Superior temporal gyrus (tissue), 1 donor: ENCODE data around the gene KRTAP10-3.

Experiments
- DNase-seq: peaks from one replicate; pipeline ENCODE4 v3.0.0-alpha.2; 2016; ENCODE audit errors: extremely low spot score

KRTAP10-3 gene

GRCh38 chr21:44549525-44550211 is 8.9 kb downstream of the KRTAP10-3 start:
- no peak for DNase-seq

DNA sequence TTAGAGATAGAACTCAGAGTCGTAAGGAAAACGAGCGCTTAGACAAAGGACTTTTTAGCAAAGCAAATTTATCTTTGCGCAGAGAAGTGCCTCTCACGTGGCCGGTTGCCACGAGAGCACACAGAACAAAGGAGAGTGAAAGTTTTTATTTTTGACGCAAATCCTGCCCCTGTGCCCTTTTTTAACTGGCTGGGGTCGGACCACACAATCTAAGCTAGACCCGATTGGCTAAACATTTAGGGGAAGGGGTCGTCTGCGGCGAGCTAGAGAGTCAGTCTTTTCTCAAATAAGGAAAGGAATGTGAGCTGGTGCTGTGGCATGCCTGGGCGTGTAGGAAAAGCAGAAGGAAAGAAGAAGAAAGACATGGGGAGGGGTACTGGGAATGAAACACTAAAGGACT is 9.7 kb downstream of the KRTAP10-3 start:
- DNase-seq: no peak

- no peak for DNase-seq
Measured at GRCh38 chr21:44548381-44548780, 10.2 kb downstream of the KRTAP10-3 start.

GRCh38 chr21:44547656-44548331 is 10.8 kb downstream of the KRTAP10-3 start:
- DNase-seq: no peak

DNA sequence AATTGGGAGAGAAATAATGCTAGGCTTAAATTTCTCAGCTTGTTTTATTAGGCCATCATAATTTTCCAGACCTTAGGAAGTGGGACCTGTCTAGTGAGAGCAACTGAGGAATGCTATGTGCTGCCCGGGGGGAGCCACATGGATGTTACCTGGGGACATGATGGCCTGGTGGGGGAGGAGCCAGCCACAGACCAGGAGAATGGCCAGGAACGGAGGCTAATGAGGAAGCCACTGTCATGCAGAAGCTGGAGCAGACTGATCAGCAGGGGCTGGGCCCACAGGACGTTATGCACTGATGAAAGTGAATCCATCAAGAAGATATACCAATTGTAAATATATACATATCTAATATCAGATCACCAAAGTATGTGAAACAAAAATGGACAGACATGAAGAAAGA is 14.0 kb downstream of the KRTAP10-3 start:
- DNase-seq: no peak

- DNase-seq: no peak
Measured at GRCh38 chr21:44542716-44543115, 15.9 kb downstream of the KRTAP10-3 start.

DNA sequence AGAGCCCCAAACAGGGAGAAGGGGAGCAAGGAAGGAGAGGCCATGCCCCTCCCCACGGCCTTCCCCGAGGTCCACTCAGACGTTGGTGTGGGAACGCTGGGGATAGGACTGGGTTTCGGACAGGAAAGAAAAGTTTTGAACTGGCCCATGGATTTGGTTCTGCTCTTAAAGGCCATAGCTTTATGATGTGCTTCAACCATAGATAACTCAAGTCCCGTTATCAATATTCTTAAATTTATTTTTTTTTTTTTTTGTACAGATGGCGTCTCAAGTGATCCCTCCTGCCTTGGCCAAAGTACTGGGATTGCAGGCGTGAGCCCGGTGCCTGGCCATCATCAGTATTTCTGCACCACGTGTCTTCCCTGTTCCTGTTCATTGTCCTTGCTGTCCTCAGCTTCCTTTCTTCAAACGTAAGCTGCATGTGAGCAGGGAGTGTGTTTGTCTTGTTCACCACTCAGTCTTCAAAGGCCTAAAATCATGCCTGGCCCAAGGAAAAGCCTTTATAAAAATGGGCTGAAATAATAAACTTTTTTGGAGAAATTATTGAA is 17.8 kb downstream of the KRTAP10-3 start:
- DNase-seq: no peak

GRCh38 chr21:44539991-44540666 is 18.5 kb downstream of the KRTAP10-3 start, which contains the start of gene KRTAP10-1:
TSS of gene KRTAP10-1 (minus strand) at chr21:44540195. CDS start at chr21:44540150, 45 bp downstream.
- DNase-seq: no peak

DNA sequence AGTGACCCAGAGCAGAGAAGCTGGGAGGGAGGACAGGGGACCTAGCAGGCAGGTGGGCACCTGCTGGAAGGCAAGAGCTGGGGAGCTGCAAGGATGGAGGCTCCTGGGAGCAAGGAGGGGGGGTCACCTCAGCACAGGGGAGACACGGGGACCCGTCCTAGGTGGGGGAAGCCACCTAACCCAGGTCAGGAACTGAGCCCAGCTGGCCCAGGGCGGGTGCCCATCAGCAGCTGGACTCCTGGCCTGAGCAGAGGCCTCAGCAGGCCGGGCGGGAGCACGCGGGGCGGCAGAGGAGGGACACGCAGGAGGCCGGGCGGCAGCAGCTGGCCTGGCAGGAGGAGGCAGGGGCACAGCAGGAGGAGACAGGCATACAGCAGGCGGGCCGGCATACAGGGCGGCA is 19.5 kb downstream of the KRTAP10-3 start:
- no peak for DNase-seq

- no peak for DNase-seq
Measured at GRCh38 chr21:44537930-44538911, 20.4 kb downstream of the KRTAP10-3 start.

- DNase-seq: no peak
Measured at GRCh38 chr21:44535963-44536362, 22.6 kb downstream of the KRTAP10-3 start.

DNA sequence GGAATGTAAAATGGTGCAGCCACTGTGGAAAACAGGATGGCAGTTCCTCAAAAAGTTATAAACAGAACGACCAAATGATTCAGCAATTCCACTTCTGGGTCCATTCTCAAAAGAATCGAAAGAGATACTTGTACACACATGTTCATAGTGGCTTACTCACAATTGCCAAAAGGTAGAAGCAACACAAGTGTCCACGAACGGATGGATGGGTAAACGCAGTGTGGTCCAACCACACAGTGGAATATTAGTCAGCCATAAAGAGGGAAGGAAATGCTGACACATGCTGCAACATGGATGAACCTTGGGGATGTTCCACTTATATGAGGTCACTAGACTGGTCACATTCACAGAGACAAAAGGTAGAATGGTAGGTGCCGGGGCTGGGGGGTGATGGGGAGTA is 23.9 kb downstream of the KRTAP10-3 start:
- DNase-seq: no peak

DNA sequence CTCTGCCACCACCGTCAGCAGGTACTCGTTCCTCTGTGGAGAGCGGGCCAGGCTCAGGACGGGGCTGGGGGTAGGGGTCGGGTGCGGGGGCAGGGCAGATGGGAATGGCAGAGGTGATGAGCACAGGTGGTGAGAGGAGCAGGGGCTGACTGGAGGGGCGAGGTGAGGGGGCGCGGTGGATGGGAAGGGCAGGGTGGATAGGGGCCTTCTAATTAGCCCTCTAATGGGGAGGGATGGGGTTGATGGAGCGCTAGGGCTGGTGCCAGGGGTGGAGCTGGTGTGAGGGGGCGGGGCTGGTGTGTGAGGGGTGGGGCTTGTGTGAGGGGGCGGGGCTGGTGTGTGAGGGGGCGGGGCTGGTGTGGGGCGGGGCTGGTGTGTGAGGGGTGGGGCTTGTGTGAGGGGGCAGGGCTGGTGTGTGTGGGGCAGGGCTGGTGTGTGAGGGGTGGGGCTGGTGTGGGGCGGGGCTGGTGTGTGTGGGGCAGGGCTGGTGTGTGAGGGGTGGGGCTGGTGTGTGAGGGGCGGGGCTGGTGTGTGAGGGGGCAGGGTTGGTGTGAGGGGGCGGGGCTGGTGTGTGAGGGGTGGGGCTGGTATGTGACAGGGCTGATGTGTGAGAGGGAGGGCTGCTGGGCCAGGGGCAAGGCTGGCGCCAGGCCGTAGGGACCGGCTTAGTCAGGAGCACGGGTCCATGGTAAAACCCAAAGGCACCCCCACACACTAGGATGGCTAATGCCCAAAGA is 24.5 kb downstream of the KRTAP10-3 start:
- DNase-seq: no peak

- DNase-seq: no peak
Measured at GRCh38 chr21:44533121-44533890, 25.3 kb downstream of the KRTAP10-3 start.

DNA sequence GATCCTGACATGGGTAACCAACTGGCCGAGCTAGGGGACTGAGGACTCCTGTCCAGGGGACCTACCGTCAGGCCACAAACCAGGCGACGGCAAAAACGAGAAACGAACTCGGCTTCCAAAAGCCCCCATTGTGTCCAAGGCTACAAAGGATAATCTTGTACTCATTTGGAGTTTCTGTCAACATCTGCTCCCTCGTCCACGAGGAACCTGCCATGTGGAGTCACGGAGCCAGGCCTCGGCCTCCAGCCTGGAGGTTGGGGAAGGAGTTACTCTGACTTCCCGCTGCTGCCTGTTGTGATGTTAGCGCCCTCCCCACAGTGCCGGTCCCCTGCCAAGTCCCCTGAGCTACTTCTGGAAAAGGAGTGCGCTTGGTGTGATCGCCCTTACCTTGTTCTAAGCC is 25.9 kb downstream of the KRTAP10-3 start:
- DNase-seq: no peak

DNA sequence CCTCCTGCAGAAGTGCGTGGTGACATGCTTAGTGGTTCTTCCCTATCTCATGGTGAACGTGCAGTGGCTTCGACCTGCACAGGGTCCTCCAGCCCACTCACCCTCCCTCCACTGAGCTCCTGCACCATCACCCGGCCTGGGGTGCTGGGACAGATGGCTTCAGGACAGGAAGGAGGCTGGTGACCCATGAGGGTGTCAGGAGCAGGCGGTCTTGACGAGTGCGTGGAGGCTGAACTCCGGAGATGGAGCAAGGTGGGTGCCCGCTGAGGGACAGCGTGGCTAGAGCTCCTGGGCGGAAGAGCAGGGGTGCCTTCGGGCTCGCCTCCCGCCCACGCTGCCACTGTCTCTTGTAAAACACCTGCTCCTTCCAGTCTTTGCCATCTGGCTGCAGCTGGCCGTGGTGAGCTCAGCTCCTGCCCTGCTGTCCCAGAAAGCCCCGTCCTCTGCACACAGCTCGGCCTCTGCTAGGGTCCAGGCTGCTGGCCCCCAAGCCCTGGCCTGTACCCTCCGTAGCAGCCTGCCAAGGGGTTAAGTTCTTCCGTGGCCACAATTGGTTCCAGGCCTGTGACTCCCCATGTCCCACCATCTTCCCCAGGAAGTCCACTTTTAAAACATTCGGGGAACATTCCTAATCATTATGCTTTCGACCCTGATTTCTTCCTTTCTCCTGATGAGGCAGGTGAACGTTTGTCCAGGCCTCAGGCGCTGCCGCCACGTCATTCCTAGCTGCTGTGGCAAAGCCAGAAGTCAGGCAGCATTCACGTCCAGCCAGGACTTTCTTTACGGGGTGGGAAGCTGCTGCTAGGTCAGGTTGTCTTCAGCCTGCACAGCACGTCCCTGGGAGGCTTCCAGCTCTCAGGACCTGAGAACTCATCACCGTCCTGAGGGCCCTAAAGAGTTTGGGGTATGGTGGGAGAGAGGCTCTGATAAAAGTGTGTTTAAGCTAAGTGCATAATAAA is 26.7 kb downstream of the KRTAP10-3 start:
- no peak for DNase-seq

- no peak for DNase-seq
Measured at GRCh38 chr21:44530903-44531605, 27.5 kb downstream of the KRTAP10-3 start.
